Pons (tissue), 1 donor: Measurements from ENCODE around the gene CES4A.
"Not testable (repeated sequence)": the region's sequence is repeated elsewhere in the genome, so short reads cannot be mapped to it uniquely, and the experiment has no call there.

ENCODE experiments used
- DNase-seq: peaks from one replicate; pipeline ENCODE4 v3.0.0-alpha.2; 2016; ENCODE audit warnings: low spot score

CES4A gene

DNA sequence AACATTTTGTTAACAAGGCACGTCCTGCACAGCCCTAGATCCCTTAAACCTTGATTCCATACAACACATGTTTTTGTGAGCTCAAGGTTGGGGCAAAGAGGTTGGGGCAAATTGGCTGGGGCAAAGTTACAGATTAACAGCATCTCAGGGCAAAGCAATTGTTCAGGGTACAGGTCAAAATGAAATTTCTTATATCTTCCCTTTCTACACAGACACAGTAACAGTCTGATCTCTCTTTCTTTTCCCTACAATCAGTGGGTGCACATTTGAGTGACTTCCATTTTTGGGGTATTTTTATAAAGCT is 32.3 kb upstream of the CES4A start:
- not testable (repeated sequence) for DNase-seq

DNA sequence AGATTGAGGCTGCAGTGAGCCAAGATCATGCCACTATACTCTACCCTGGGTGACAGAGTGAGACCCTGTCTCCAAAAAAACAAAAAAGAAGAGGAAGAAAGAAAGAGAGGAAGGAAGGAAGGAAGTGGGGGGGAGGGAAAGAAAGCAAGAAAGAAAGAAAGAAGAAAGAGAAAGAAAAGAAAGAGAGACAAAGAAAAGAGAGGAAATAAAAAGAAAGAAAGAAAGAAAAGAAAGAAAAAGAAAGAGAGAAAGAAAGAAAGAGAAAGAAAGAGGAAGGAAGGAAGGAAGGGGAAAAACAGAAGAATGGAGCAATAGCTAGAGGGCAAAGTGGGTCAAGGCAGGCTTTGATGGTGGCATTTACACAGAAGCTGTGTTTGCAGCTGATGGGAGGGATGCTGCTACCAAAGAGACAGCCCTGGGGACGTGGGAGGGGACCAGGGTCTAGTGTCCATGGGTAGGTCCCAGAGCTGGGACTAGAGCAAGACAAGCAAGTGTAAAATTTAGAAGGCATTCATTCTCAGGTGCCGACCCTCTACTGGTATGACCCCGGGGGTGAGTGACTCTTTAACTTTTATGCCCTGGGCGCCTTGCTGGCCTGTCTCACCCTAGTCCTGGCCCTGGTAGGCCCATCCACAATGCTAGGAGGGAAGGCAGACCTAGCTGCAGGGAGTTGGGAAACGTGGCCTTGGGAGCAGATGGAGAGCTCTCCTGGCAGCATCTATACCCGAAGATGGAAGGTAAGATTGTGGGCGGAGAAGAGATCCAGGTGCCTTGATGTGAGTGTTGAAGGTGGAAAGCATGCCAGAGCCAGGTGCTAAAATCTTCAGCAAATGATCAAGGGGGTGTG is 29.3 kb upstream of the CES4A start:
- no peak for DNase-seq

DNA sequence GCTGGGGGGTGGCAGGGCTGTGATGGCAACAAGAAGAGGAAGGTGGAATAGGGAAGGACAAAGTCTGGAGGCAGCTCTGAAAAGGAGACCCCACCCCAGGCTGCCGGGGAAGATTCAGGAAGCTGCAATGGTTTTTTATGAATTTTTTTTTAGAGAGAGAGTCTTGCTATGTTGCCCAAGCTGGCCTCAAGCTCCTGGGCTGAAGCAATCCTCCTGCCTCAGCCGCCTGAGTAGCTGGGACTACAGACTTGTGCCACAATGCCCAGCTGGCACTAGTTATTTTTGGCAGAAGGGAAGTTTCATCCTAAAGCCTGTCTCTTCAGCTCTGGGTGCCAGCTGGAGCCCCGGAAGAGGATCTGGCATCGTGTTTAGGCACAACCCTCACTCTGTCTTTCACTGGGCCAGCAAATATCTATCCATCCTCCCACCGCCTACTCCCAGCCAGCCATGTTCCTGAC is 28.7 kb upstream of the CES4A start:
- DNase-seq = peak; percentile 28

DNA sequence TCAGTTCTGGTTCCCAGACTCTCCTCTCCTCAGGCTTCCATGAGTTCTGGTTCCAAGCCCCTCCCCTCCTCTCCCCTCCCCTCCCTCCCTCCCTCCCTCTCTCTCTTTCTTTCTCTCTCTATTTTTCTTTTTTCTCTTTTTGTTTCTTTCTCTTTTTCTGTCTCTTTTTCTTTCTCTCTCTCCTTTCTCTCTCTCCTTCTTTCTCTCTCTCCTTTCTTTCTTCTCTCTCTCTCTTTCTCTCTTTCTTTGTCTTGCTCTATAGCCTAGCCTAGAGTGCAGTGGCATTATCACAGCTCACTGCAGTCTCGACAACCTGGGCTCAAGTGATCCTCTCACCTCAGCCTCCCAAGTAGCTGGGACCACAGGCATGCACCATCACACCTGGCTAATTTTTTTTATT is 28.1 kb upstream of the CES4A start:
- DNase-seq = no peak

DNA sequence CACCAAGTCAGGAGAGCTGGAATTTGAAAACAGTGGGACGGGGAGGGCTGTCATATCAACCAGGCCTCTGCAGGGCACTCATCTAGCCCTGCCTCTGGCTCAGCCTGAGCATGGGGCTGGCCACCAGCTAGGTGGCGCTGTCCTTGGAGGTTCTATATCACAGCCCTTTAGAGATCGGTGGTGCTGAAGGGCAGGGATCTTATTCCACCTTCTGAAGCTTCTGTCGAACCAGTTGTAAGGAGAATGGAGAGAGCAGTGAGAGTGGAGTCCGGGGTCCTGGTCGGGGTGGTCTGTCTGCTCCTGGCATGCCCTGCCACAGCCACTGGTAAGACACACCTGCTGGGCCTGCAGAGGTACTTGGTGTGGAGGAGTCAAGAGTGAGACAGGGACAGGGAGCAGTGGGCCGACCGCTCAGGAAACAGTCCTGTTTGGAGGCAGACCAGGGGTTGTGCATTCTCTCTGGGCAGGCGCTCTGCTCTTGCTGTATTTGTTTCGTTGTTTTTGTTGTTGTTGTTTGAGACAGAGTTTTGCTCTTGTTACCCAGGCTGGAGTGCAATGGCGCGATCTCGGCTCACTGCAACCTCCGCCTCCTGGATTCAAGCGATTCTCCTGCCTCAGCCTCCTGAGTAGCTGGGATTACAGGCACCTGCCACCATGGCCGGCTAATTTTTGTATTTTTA is 27.2 kb upstream of the CES4A start, which contains the start of gene CES3:
Gene CES3 (plus strand): TSS at position 202 of the 680 bp plus-strand sequence. CDS start 42 bp downstream, at position 244.
- DNase-seq = peak; percentile 58

DNA sequence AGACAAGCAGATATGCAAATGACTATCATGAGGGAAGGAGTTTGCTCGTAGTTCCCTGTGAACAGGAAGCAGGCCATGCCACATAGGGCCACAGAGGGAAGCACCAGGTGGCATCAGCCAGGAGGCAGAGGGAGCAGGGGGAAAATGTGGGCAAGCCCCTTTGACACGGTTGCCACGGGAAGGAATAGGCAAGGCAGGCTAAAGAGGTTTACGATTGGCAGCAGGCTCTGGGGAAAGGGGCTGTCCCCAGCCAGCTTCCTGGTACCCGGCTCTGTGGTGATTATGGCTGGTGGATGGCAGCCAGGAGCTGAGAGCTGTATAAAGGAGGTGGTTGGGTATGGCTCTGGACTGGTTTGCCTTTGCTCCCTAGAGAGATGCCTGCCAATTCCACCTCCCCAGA is 26.5 kb upstream of the CES4A start:
- no peak for DNase-seq

DNA sequence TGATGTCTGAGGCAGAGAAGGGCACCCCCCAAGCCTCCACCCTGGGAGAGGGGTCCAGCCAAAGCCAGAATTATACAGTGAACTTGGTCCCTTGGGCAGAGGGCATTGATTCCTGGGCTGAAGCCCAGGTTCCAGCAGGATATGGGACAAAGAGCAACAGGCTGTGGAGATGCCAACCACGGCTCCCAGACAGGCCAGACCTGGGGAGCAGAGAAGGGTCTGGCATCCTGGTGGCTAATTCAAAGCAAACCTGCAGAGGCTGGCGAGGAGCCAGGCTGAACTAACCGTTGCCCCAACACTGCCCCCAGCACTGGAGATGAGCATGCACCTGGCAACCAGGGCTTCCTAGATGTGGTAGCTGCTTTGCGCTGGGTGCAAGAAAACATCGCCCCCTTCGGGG is 24.3 kb upstream of the CES4A start:
- no peak for DNase-seq

DNA sequence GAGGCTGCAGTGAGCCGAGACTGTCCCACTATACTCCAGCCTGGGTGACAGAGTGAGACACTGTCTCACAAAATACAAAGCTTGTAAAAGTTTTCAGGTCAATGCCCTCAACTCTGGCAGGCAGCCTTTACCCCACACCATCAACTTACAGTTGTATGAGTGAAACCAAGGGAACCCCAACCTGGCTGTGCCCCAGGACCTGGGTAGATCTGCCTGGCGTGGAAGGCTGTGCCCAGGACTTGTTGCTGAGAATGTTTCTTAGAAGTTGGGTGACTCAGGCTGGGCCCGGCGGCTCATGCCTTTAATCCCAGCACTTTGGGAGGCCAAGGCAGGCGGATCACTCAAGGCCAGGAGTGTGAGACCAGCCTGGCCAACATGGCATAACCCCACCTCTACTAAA is 19.5 kb upstream of the CES4A start:
- DNase-seq = no peak

DNA sequence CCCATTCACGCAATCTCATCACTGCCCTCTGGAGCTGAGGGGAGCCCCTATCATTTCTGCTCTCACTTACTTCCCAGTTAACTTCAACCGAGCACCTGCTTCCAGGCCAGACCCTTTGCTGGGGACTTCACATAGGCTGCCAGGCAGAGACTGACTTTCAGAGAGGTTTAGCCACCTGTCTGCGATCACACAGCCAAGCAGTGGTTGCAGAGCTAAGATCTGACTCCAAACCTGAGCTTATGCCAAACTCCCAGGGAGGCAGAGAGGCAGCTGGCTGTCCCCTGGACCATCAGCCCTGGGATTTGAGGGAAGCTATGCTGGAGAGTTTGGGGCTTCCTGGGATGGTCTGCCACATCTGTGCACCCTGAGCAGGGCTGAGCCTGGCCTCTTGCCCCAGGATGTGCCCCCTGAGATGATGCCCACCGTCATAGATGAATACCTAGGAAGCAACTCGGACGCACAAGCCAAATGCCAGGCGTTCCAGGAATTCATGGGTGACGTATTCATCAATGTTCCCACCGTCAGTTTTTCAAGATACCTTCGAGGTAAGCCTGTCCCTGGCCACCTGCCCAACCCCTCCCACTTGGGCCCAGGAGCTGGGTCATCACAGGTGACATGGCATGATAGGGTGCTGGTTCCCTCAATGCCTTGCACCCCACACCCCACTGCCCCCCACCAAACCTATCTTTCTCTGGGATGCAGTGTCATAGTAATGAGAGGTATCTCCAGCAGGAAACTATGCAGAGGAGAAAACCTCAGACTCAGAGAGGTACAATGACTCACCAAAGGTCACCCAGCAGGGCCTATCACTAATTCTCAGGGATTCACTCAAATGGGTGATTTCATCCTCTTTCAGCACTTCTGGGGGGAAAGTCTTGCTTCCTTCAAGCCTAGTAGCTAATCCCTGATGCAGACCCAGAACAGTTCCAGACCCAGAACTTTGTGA is 17.3 kb upstream of the CES4A start:
- DNase-seq = no peak

DNA sequence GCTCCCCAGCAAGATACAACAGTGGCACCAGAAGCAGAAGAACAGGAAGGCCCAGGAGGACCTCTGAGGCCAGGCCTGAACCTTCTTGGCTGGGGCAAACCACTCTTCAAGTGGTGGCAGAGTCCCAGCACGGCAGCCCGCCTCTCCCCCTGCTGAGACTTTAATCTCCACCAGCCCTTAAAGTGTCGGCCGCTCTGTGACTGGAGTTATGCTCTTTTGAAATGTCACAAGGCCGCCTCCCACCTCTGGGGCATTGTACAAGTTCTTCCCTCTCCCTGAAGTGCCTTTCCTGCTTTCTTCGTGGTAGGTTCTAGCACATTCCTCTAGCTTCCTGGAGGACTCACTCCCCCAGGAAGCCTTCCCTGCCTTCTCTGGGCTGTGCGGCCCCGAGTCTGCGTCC is 15.4 kb upstream of the CES4A start:
- no peak for DNase-seq

DNA sequence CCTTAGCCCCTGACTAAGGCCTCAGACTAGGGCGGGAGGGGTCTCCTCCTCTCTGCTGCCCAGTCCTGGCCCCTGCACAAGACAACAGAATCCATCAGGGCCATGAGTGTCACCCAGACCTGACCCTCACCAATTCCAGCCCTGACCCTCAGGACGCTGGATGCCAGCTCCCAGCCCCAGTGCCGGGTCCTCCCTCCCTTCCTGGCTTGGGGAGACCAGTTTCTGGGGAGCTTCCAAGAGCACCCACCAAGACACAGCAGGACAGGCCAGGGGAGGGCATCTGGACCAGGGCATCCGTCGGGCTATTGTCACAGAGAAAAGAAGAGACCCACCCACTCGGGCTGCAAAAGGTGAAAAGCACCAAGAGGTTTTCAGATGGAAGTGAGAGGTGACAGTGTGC is 14.7 kb upstream of the CES4A start:
- no peak for DNase-seq

DNA sequence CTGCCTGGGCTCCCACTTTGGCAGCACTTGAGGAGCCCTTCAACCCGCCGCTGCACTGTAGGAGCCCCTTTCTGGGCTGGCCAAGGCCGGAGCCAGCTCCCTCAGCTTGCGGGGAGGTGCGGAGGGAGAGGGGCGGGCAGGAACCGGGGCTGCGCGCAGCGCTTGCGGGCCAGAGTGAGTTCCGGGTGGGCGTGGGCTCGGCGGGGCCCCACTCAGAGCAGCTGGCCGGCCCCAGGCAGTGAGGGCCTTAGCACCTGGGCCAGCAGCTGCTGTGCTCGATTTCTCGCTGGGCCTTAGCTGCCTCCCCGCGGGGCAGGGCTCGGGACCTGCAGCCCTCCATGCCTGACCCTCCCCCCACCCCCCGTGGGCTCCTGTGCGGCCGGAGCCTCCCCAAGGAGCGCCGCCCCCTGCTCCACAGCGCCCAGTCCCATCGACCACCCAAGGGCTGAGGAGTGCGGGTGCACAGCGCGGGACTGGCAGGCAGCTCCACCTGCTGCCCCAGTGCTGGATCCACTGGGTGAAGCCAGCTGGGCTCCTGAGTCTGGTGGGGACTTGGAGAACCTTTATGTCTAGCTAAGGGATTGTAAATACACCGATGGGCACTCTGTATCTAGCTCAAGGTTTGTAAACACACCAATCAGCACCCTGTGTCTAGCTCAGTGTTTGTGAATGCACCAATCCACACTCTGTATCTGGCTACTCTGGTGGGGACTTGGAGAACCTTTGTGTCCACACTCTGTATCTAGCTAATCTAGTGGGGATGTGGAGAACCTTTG is 14.0 kb upstream of the CES4A start:
- DNase-seq = not testable (repeated sequence)

DNA sequence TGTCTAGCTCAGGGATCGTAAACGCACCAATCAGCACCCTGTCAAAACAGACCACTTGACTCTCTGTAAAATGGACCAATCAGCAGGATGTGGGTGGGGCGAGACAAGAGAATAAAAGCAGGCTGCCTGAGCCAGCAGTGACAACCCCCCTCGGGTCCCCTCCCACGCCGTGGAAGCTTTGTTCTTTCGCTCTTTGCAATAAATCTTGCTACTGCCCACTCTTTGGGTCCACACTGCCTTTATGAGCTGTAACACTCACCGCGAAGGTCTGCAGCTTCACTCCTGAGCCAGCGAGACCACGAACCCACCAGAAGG is 13.5 kb upstream of the CES4A start:
- not testable (repeated sequence) for DNase-seq

DNA sequence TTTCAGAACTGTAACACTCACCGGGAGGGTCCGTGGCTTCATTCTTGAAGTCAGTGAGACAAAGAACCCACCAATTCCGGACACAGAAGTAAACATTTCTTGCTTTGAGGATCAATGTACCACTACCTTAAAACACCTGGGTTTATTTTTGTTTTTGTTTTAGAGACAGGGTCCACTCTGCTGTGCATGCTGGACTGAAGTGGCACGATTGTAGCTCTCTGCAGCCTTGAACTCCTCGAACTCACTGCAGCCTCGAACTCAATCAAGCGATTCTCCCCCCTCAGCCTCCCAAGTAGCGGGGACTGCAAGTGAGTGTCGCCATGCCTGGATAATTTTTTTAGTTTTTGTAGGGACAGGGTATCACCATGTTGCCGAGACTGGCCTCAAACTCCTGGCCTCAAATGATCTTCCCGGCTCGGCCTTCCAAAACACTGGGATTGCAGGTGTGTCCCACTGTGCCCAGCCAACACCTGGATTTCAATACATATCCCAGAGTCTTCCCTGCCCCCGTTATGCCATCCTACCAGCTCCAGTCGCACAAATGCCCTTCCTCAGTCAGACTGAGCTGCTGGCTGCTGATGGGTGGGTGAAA is 13.0 kb upstream of the CES4A start:
- no peak for DNase-seq

DNA sequence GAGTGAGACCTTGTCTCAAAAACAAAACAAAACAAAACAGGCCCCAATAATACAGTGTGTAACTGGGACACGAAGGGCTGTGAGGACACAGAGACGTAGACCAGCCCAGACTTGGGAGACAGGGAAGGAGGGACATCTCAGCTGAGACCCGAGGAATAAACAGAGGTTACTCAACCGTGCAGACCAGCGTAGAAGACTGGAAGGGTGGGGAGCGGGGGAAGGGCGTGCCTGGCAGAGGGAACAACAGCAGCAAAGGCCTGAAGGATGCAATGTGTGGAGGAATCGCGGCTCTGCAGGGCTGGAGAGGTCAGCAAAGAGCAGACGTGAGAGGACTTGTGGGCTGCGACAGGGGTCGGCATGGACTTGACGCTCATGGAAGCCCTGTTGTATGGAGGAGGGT is 11.6 kb upstream of the CES4A start:
- DNase-seq = no peak

DNA sequence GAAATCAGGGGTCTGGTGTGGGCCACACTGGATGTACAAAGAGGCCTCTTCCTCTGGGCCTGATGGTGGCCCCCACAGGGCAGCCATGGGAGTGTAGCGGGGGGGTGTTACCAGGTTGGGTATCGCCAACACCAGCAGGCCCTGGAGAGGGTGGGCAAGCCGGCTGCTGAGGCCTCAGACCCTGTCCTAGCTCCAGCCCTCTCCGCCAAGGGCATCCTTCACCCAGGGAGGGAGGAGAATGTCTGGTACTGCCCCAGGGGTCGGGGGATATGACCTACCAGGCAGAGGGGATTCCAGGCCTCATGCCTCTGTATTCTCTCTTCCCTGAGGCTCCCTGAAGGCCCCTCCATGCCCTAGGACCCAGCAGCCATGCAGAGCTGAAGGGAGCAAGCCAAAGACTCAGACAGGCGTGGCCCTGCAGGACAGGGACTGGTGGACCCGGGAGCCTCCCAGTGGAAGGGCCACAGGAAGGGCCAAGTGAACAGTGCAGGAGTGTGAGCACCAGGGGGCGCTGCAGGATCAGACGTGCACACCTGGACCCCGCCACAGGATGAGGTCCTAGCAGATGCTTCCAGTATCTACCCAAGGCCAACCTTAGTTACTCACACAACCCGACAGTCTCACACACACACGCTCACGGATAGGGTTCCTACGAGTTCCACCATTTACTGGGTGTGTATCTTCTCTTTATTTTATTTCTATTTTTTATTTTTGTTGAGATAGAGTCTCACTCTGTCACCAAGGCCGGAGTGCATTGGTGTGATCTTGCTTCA is 10.9 kb upstream of the CES4A start:
- peak; percentile 83 for DNase-seq

DNA sequence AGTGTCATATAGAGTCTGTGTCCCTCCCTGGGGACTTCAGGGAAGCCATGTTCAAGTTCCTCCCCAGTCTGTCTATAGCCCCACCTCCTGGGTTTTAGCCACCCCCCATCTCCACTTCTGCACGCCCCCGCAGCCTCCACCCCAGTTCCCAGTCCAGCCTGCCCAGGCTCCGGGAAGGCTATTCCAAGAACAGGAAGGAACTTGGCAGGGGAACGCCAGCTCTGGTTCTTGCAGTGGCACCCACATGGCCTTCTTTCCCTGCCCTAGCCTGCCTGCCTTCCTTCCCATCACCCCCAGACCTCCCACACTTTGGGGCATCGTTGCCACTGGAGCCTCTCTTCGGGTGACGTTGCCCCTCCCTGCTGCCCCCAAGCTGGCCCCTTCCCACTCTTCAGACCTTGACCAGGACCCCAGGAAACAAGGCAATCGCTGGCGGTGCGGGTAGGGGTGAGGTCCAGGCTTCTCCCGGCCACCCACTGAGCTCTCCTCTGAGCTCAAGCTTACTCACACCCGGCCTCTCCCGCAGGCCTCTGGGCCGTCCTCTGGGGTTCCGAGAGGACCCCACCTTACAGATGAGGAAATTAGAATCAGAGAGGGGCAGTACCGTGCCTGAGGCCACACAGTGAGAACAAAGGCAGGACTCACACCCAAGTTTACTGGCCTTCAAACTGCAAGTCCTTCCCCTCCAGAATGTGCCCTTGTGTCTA is 9.2 kb upstream of the CES4A start:
- DNase-seq = no peak

DNA sequence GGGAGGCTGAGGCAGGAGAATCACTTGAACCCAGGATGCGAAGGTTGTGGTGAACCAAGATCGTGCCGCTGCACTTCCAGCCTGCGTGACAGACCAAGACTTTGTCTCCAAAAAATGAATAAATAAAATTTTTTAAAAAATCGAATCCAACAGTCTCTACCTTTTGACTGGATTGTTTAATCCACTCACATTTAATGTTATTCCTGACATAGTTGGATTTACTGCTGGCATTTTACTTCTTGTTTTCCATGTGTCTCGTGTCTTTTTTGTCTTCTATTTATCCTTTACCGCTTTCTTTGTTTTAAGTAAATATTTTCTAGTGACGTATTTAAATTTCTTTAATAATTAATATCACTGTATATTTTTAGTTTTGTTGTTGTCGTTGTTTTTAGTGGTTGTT is 5.4 kb upstream of the CES4A start:
- no peak for DNase-seq

DNA sequence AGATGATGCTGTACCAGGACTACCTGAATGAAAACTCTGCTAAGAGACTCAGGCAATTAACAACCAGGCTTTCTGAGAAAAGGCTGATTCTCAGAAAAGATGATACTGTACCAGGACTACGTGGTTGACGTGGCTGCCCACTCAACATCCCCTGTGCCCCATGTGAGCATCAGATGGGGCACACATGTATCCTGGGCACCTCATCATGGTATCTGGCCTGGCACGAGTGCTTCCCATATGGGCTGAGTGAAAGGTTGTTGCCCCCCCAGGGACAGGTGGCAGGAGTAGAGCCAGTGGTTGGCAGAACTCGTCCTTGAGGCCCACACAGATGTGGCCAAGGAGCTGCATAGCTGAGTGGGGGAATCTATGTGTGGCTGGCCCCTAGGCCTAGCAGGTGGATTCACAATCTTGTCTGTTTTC is 3.5 kb upstream of the CES4A start:
- DNase-seq = no peak

DNA sequence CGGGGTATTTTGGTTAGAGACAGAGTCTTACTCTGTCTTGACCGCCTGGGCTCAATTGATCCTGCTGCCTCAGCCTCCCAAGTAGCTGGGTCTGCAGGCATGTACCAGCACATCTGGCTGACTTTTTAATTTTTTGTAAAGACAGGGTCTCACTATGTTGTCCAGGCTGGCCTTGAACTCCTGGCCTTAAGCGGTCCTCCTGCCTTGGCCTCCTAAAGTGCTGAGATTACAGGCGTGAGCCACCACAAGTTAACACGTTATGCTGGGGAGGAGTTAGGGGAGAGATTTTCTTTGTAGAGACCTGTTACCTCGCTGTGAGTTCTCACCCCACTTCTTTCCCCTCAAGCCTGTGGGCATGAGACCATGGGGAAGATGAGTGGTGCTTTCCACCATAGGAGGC is 1.8 kb upstream of the CES4A start:
- no peak for DNase-seq
